Astrocyte (in vitro differentiated cells and primary cell): ENCODE results near the gene POLR2L. TPM values are rescaled to one million over a fixed set of nuclear protein-coding genes. Genes with fewer than 3 reads are reported as not detected.
A peak's percentile ranks its signal among the peaks of the same experiment; 100 is the strongest.

ENCODE experiments used
- DNase-seq: peaks from one replicate; pipeline ENCODE4 v3.0.0-alpha.2; 2010; ENCODE audit warnings: low read depth
- FAIRE-seq: peaks from 2 replicates; lab custom pipeline; 2011; peaks lifted over from hg19 to GRCh38; lab: Jason Lieb, UNC
- H2AFZ ChIP-seq: 2 replicates; pipeline ENCODE4 v1.6.0; 2012; ENCODE audit warnings: low read depth, low read length, inconsistent platforms
- H3K27ac ChIP-seq: 2 replicates; pipeline ENCODE4 v1.5.1; 2011; ENCODE audit warnings: low read depth, low read length, inconsistent platforms
- H3K27me3 ChIP-seq: 2 replicates; pipeline ENCODE4 v1.6.0; 2011; ENCODE audit warnings: low read length, inconsistent platforms; ENCODE audit not compliant: insufficient read depth
- H3K36me3 ChIP-seq: 2 replicates; pipeline ENCODE4 v1.5.1; 2011; ENCODE audit warnings: low read length, inconsistent platforms; ENCODE audit not compliant: insufficient read depth
- H3K4me1 ChIP-seq: 2 replicates; pipeline ENCODE4 v1.5.1; 2011; ENCODE audit warnings: low read length, inconsistent platforms; ENCODE audit not compliant: insufficient read depth
- H3K4me2 ChIP-seq: 2 replicates; pipeline ENCODE4 v1.6.0; 2012; ENCODE audit warnings: low read length, inconsistent platforms
- H3K4me3 ChIP-seq: 2 replicates; pipeline ENCODE4 v1.5.1; 2011; ENCODE audit warnings: low read depth, mild to moderate bottlenecking, low read length, inconsistent platforms; ENCODE audit not compliant: insufficient read depth
- H3K79me2 ChIP-seq: 2 replicates; pipeline ENCODE4 v1.6.0; 2012; ENCODE audit warnings: mild to moderate bottlenecking, low read length, inconsistent platforms; ENCODE audit not compliant: insufficient read depth
- H3K9ac ChIP-seq: 2 replicates; pipeline ENCODE4 v1.6.0; 2012; ENCODE audit warnings: mild to moderate bottlenecking, low read length, inconsistent platforms
- H3K9me3 ChIP-seq: 2 replicates; pipeline ENCODE4 v1.5.1; 2012; ENCODE audit warnings: low read depth, mild to moderate bottlenecking, low read length, inconsistent platforms; ENCODE audit not compliant: insufficient read depth
- H4K20me1 ChIP-seq: 2 replicates; pipeline ENCODE4 v1.6.0; 2012; ENCODE audit warnings: low read length, inconsistent platforms; ENCODE audit not compliant: insufficient read depth
- H3K27ac Mint-ChIP-seq: one replicate; pipeline ENCODE4 v1.8.0; 2021; ENCODE audit warnings: mild to moderate bottlenecking, mixed read lengths; ENCODE audit not compliant: unreplicated experiment
- H3K27me3 Mint-ChIP-seq: one replicate; pipeline ENCODE4 v1.8.0; 2021; ENCODE audit warnings: low read depth, mixed read lengths; ENCODE audit not compliant: unreplicated experiment
- H3K36me3 Mint-ChIP-seq: one replicate; pipeline ENCODE4 v1.8.0; 2021; ENCODE audit warnings: low read depth, mixed read lengths; ENCODE audit not compliant: unreplicated experiment
- H3K4me1 Mint-ChIP-seq: one replicate; pipeline ENCODE4 v1.8.0; 2021; ENCODE audit warnings: low read depth, mixed read lengths; ENCODE audit not compliant: unreplicated experiment
- H3K4me3 Mint-ChIP-seq: one replicate; pipeline ENCODE4 v1.8.0; 2021; ENCODE audit warnings: mild to moderate bottlenecking, moderate library complexity, mixed read lengths; ENCODE audit not compliant: unreplicated experiment
- H3K9me3 Mint-ChIP-seq: one replicate; pipeline ENCODE4 v1.8.0; 2021; ENCODE audit warnings: mild to moderate bottlenecking, mixed read lengths; ENCODE audit not compliant: unreplicated experiment
- EZH2 ChIP-seq: IDR thresholded peaks from 2 replicates; pipeline ENCODE4 v1.6.1; 2012; ENCODE audit warnings: mild to moderate bottlenecking, low read length, inconsistent platforms; ENCODE audit not compliant: insufficient read depth
- total RNA-seq: library from RNA; stranded (reverse); gene quantifications from 2 replicates; pipeline ENCODE4 v1.2.1, GENCODE V29; 2021
- TF ChIP-seq, protein P1 (sequence below): IDR thresholded peaks from 2 replicates; pipeline ENCODE4 v1.5.1; 2011; ENCODE audit warnings: low read depth, mild to moderate bottlenecking, inconsistent platforms, low read length, moderate library complexity; ENCODE audit not compliant: insufficient read depth

Gene POLR2L
- total RNA-seq, 1 donor from 2014 or later: 212 TPM

DNA sequence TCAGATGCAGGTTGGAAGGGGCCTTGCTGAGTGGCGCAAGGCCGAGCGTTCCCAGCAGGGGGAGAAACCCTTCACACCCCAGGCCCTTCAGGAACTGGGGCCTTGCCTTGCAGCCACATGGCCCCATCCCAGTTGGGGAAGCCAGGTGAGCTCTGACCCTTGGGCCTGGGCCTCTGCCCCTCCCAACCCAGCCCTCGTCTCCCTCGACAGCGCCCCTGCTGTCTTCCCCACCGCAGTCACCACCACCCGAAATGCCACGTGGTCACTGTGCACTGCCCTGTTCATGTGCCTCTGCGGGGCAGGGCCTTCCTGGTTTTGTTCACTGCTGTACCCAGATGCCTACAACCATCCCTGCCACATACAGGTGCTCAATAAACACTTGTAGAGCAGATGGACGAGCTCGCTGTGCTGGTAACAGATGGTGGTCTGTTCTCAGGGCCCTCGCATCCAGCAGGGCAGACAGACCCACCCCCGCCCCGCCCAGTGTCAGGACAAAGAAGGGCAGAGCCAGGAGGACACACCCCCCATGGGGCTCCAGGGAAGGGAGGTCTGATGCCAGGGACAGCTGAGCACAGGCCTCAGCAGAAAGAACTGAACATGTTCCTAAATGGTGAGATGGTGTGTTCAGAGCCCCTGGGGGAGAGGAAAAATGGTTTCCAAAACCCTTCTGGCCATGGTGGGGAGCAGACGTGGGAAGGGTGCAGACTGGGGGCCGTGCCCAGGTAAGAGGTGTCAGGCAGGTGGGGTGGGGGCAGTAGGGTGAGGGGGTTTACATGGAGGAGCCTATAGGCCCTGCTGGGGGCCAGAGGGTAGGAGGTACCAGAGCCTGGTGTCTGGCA, 3.7 kb downstream of the POLR2L start:
- Histone ChIP-seq H3K9ac (no peak overlapping the region), H2AFZ (no peak overlapping the region), H3K4me2 (no peak overlapping the region), H4K20me1 (peaks cover 81% of the 10 kb centered on the region), H3K79me2 (peaks cover 85% of the 10 kb centered on the region), H3K27me3 (no peaks in the 10 kb centered on the region), H3K9me3 (no peaks in the 10 kb centered on the region), H3K27ac (no peak overlapping the region), H3K36me3 (peaks cover 19% of the 10 kb centered on the region), H3K4me3 (no peak overlapping the region), H3K4me1 (peaks cover 49% of the 10 kb centered on the region)
- DNase-seq (no peak), FAIRE-seq (no peak)
- peak overlapping the region; percentile 87 for H3K27ac Mint-ChIP-seq
- H3K4me3 Mint-ChIP-seq: no peak overlapping the region
- H3K4me1 Mint-ChIP-seq: peaks cover 20% of the 10 kb centered on the region
- H3K9me3 Mint-ChIP-seq: no peaks in the 10 kb centered on the region
- H3K27me3 Mint-ChIP-seq: no peaks in the 10 kb centered on the region
- TF ChIP-seq EZH2: no peak
- TF ChIP-seq, protein P1, sequence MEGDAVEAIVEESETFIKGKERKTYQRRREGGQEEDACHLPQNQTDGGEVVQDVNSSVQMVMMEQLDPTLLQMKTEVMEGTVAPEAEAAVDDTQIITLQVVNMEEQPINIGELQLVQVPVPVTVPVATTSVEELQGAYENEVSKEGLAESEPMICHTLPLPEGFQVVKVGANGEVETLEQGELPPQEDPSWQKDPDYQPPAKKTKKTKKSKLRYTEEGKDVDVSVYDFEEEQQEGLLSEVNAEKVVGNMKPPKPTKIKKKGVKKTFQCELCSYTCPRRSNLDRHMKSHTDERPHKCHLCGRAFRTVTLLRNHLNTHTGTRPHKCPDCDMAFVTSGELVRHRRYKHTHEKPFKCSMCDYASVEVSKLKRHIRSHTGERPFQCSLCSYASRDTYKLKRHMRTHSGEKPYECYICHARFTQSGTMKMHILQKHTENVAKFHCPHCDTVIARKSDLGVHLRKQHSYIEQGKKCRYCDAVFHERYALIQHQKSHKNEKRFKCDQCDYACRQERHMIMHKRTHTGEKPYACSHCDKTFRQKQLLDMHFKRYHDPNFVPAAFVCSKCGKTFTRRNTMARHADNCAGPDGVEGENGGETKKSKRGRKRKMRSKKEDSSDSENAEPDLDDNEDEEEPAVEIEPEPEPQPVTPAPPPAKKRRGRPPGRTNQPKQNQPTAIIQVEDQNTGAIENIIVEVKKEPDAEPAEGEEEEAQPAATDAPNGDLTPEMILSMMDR: no peak
- H3K36me3 Mint-ChIP-seq: peaks cover 6% of the 10 kb centered on the region

DNA sequence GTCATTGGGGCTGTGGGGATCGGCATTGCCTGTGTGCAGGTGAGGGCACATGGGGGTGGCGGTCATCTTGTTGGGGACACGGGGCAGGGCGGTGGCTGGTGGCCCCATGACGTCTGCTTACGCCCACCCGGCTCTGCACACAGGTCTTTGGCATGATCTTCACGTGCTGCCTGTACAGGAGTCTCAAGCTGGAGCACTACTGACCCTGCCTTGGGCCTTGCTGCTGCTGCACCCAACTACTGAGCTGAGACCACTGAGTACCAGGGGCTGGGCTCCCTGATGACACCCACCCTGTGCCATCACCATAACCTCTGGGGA, 4.4 kb downstream of the POLR2L start:
- Histone ChIP-seq H2AFZ (no peak overlapping the region), H3K36me3 (peaks cover 19% of the 10 kb centered on the region), H3K4me3 (no peak overlapping the region), H4K20me1 (peaks cover 85% of the 10 kb centered on the region), H3K4me2 (no peak overlapping the region), H3K9ac (no peak overlapping the region), H3K27ac (no peak overlapping the region), H3K9me3 (no peaks in the 10 kb centered on the region), H3K79me2 (peaks cover 92% of the 10 kb centered on the region), H3K27me3 (no peaks in the 10 kb centered on the region), H3K4me1 (peaks cover 44% of the 10 kb centered on the region)
- H3K27ac Mint-ChIP-seq: no peak overlapping the region
- no peak overlapping the region for H3K4me3 Mint-ChIP-seq
- FAIRE-seq (no peak), DNase-seq (no peak)
- no peaks in the 10 kb centered on the region for H3K9me3 Mint-ChIP-seq
- peaks cover 20% of the 10 kb centered on the region for H3K4me1 Mint-ChIP-seq
- H3K36me3 Mint-ChIP-seq: peaks cover 6% of the 10 kb centered on the region
- TF ChIP-seq, protein P1: no peak
- no peak for TF ChIP-seq EZH2
- no peaks in the 10 kb centered on the region for H3K27me3 Mint-ChIP-seq
